Neural cell (in vitro differentiated cells): ENCODE results near the gene DOCK4. TPM values are rescaled to one million over a fixed set of nuclear protein-coding genes. Genes with fewer than 3 reads are reported as not detected.

ENCODE experiments used
- H2AFZ ChIP-seq: fragments of 200-600, 300-800 bp; sonication (generic), shearing (Covaris generic); 2 replicates; pipeline ENCODE4 v1.6.0; 2014; ENCODE audit warnings: low read depth, mild to moderate bottlenecking, antibody characterized with exemption, low read length, moderate library complexity
- H3F3A ChIP-seq: fragments of 200-600 bp; shearing (Covaris generic); 2 replicates; pipeline ENCODE4 v1.6.1; 2016; ENCODE audit warnings: mild to moderate bottlenecking, moderate library complexity, mixed read lengths, antibody characterized with exemption, low read length; ENCODE audit not compliant: insufficient read depth, poor library complexity, severe bottlenecking
- H3K27ac ChIP-seq: fragments of 200-600, 300-800 bp; sonication (generic), shearing (Covaris generic); 2 replicates; pipeline ENCODE4 v1.5.1; 2014; ENCODE audit warnings: mild to moderate bottlenecking, low read length, moderate library complexity
- H3K27me3 ChIP-seq: fragments of 300-800, 200-600 bp; sonication (generic), shearing (Covaris generic); 2 replicates; pipeline ENCODE4 v1.6.0; 2014; ENCODE audit warnings: mild to moderate bottlenecking, low read depth, low read length, moderate library complexity; ENCODE audit not compliant: insufficient read depth
- H3K36me3 ChIP-seq: fragments of 300-800, 200-600 bp; sonication (generic), shearing (Covaris generic); 2 replicates; pipeline ENCODE4 v1.5.1; 2014; ENCODE audit warnings: mild to moderate bottlenecking, antibody characterized with exemption, low read length, moderate library complexity; ENCODE audit not compliant: insufficient read depth
- H3K4me2 ChIP-seq: fragments of 300-800, 200-600 bp; sonication (generic), shearing (Covaris generic); 2 replicates; pipeline ENCODE4 v1.6.0; 2014; ENCODE audit warnings: mild to moderate bottlenecking, low read length
- H3K4me3 ChIP-seq: fragments of 300-800, 200-600 bp; sonication (generic), shearing (Covaris generic); 2 replicates; pipeline ENCODE4 v1.5.1; 2014; ENCODE audit warnings: mild to moderate bottlenecking, low read length, moderate library complexity
- H3K79me2 ChIP-seq: fragments of 200-600 bp; shearing (Covaris generic); replicated peaks from 2 replicates; pipeline ENCODE4 v1.6.0; 2014; ENCODE audit warnings: mild to moderate bottlenecking, low read length, moderate library complexity; ENCODE audit not compliant: insufficient read depth
- H3K9ac ChIP-seq: fragments of 300-800, 200-600 bp; sonication (generic), shearing (Covaris generic); 2 replicates; pipeline ENCODE4 v1.6.1; 2016; ENCODE audit warnings: mild to moderate bottlenecking, low read length, mixed read lengths
- H3K9me2 ChIP-seq: fragments of 200-600 bp; shearing (Covaris generic); 2 replicates; pipeline ENCODE4 v1.6.1; 2016; ENCODE audit warnings: mild to moderate bottlenecking, low read length, mixed read lengths; ENCODE audit not compliant: insufficient read depth
- H3K9me3 ChIP-seq: fragments of 200-600, 300-800 bp; sonication (generic), shearing (Covaris generic); 2 replicates; pipeline ENCODE4 v1.6.1; 2016; ENCODE audit warnings: mild to moderate bottlenecking, mixed run types, low read length, moderate library complexity, mixed read lengths
- H4K20me1 ChIP-seq: fragments of 200-600 bp; shearing (Covaris generic); 2 replicates; pipeline ENCODE4 v1.6.1; 2016; ENCODE audit warnings: mild to moderate bottlenecking, mixed run types; ENCODE audit not compliant: insufficient read depth
- EP300 ChIP-seq: fragments of 450-650 bp; conservative IDR thresholded peaks from 2 replicates; pipeline ENCODE4 v1.6.1; 2014; ENCODE audit warnings: antibody characterized with exemption, mild to moderate bottlenecking, moderate library complexity; ENCODE audit not compliant: poor library complexity, severe bottlenecking
- EZH2 ChIP-seq: fragments of 200-600, 300-800 bp; shearing (Covaris generic), sonication (generic); IDR thresholded peaks from 2 replicates; pipeline ENCODE4 v1.6.1; 2014; ENCODE audit warnings: antibody characterized with exemption, low read length, borderline replicate concordance, mild to moderate bottlenecking; ENCODE audit not compliant: insufficient read depth, poor library complexity, severe bottlenecking
- POLR2AphosphoS5 ChIP-seq: IDR thresholded peaks from 2 replicates; pipeline ENCODE4 v1.6.1; 2012
- RAD21 ChIP-seq: fragments of 450-650 bp; conservative IDR thresholded peaks from 2 replicates; pipeline ENCODE4 v1.6.1; 2014; ENCODE audit warnings: antibody characterized with exemption, mild to moderate bottlenecking, moderate library complexity
- SMC3 ChIP-seq: fragments of 450-650 bp; conservative IDR thresholded peaks from 2 replicates; pipeline ENCODE4 v1.6.1; 2014; ENCODE audit warnings: antibody characterized with exemption, mild to moderate bottlenecking, moderate library complexity; ENCODE audit not compliant: poor library complexity
- TAF1 ChIP-seq: IDR thresholded peaks from 2 replicates; pipeline ENCODE4 v1.6.1; 2012; ENCODE audit warnings: low read depth
- polyA plus RNA-seq: library from polyadenylated mRNA; depleted of rRNA; stranded (reverse); fragments of >200 nt; gene quantifications from 2 replicates; pipeline ENCODE4 v1.2.3, GENCODE V29; 2014
- TF ChIP-seq, protein P1 (sequence below): fragments of 450-650 bp; IDR thresholded peaks from 2 replicates; pipeline ENCODE4 v1.5.1; 2014; ENCODE audit warnings: antibody characterized with exemption, mild to moderate bottlenecking, moderate library complexity; ENCODE audit not compliant: poor library complexity, severe bottlenecking
- TF ChIP-seq, protein P2 (sequence below): IDR thresholded peaks from 2 replicates; pipeline ENCODE4 v1.6.1; 2012; ENCODE audit warnings: borderline replicate concordance

Gene DOCK4
- polyA plus RNA-seq, 1 donor from 2014 or later: 28.1 TPM

DNA sequence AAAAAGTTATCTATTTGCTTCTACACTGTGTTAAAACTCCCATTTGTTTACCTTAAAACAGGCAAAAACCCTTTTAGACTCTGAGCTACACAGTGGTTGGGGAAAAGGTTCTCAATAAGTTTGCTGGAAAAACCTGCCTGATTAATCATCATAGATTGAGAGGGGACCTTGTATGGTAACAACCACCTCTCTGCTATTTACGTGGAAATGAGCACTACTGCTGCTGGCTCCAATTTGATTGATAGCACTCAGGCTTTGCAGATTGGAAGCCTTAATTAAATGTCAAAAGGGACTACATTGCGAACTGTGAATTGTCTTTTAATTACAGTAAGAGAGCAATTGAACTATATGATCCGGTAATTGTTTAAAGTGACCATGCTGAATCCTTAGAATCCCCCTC lies 525.0 kb downstream of the DOCK4 start:
- Histone ChIP-seq H3K4me3 (no peak overlapping the region), H3K79me2 (no peaks in the 10 kb centered on the region), H3K9ac (no peak overlapping the region), H3K36me3 (no peaks in the 10 kb centered on the region), H3K27me3 (no peaks in the 10 kb centered on the region), H2AFZ (no peak overlapping the region), H3K4me2 (no peak overlapping the region), H3K9me3 (no peaks in the 10 kb centered on the region), H4K20me1 (no peaks in the 10 kb centered on the region), H3F3A (no peaks in the 10 kb centered on the region), H3K27ac (no peak overlapping the region), H3K9me2 (no peaks in the 10 kb centered on the region)
- TF ChIP-seq, protein P1, sequence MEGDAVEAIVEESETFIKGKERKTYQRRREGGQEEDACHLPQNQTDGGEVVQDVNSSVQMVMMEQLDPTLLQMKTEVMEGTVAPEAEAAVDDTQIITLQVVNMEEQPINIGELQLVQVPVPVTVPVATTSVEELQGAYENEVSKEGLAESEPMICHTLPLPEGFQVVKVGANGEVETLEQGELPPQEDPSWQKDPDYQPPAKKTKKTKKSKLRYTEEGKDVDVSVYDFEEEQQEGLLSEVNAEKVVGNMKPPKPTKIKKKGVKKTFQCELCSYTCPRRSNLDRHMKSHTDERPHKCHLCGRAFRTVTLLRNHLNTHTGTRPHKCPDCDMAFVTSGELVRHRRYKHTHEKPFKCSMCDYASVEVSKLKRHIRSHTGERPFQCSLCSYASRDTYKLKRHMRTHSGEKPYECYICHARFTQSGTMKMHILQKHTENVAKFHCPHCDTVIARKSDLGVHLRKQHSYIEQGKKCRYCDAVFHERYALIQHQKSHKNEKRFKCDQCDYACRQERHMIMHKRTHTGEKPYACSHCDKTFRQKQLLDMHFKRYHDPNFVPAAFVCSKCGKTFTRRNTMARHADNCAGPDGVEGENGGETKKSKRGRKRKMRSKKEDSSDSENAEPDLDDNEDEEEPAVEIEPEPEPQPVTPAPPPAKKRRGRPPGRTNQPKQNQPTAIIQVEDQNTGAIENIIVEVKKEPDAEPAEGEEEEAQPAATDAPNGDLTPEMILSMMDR: no peak

DNA sequence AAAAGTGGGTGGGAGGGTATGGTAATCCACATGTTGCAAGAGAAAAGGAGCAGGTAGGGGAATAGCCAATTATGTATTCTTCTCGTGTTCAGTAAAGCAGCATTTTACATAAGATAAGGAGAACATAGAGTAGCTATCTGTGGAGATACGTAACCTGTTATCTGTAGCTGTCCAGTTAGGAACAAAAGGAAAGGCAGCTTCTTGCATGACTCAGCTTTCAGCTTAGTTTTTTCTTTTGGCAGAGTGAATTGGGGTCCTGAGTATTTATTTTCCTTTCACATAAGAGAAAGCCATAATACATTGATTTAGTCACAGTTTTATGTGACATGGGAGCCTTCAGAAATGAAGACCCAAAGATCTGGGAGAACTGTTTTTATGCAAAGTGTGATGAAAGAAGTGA lies 527.2 kb downstream of the DOCK4 start:
- no peak for TF ChIP-seq EZH2
- TF ChIP-seq POLR2AphosphoS5: no peak
- TF ChIP-seq, protein P1: no peak
- TF ChIP-seq RAD21: no peak
- TF ChIP-seq, protein P2, sequence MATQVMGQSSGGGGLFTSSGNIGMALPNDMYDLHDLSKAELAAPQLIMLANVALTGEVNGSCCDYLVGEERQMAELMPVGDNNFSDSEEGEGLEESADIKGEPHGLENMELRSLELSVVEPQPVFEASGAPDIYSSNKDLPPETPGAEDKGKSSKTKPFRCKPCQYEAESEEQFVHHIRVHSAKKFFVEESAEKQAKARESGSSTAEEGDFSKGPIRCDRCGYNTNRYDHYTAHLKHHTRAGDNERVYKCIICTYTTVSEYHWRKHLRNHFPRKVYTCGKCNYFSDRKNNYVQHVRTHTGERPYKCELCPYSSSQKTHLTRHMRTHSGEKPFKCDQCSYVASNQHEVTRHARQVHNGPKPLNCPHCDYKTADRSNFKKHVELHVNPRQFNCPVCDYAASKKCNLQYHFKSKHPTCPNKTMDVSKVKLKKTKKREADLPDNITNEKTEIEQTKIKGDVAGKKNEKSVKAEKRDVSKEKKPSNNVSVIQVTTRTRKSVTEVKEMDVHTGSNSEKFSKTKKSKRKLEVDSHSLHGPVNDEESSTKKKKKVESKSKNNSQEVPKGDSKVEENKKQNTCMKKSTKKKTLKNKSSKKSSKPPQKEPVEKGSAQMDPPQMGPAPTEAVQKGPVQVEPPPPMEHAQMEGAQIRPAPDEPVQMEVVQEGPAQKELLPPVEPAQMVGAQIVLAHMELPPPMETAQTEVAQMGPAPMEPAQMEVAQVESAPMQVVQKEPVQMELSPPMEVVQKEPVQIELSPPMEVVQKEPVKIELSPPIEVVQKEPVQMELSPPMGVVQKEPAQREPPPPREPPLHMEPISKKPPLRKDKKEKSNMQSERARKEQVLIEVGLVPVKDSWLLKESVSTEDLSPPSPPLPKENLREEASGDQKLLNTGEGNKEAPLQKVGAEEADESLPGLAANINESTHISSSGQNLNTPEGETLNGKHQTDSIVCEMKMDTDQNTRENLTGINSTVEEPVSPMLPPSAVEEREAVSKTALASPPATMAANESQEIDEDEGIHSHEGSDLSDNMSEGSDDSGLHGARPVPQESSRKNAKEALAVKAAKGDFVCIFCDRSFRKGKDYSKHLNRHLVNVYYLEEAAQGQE: no peak
- no peak for TF ChIP-seq SMC3
- TF ChIP-seq TAF1: no peak
- no peak for TF ChIP-seq EP300
- Histone ChIP-seq H3K9me3 (no peaks in the 10 kb centered on the region), H3K27me3 (no peaks in the 10 kb centered on the region), H2AFZ (no peak overlapping the region), H3K4me2 (no peak overlapping the region), H3K79me2 (no peaks in the 10 kb centered on the region), H3K9me2 (no peaks in the 10 kb centered on the region), H4K20me1 (no peaks in the 10 kb centered on the region), H3K36me3 (no peaks in the 10 kb centered on the region), H3K27ac (no peak overlapping the region), H3K4me3 (no peak overlapping the region), H3K9ac (no peak overlapping the region), H3F3A (no peaks in the 10 kb centered on the region)
